PC-9 (cell line): ENCODE results near the gene FRZB. TPM values are rescaled to one million over a fixed set of nuclear protein-coding genes. Genes with fewer than 3 reads are reported as not detected.
A peak's percentile ranks its signal among the peaks of the same experiment; 100 is the strongest.

Experiments
- BruUV-seq: library from RNA; stranded (reverse); fragments of 400-500 nt; replicated peaks from 2 replicates; lab custom pipeline; 2021; lab: Mats Ljungman, UMichigan
- CTCF ChIA-PET: fragments of 300-600 bp; sonication (Branson Sonifier 250); formaldehyde crosslinking; loops from one replicate; lab custom pipeline; 2022; ENCODE audit warnings: antibody characterized with exemption; lab: Charles Lee
- POLR2A ChIA-PET: fragments of 300-600 bp; sonication (Branson Sonifier 250); formaldehyde crosslinking; loops from one replicate; lab custom pipeline; 2022; ENCODE audit warnings: antibody characterized with exemption; ENCODE audit not compliant: unreplicated experiment; lab: Charles Lee
- DNase-seq, 2 experiments: peaks; one replicate each; pipeline versions ENCODE4 v3.0.0 to v3.0.0-alpha.2; 2015 to 2022; ENCODE audit warnings: mixed read lengths in 1 of 2
- H2AFZ ChIP-seq: fragments of 200-600 bp; sonication (generic); 2 replicates; pipeline ENCODE4 v1.8.1; 2017; ENCODE audit warnings: antibody characterized with exemption
- H3F3A ChIP-seq: fragments of 200-600 bp; sonication (generic); 2 replicates; pipeline ENCODE4 v1.8.1; 2017; ENCODE audit warnings: antibody characterized with exemption, mild to moderate bottlenecking, low read depth; ENCODE audit not compliant: insufficient read depth
- H3K27ac ChIP-seq: fragments of 200-600 bp; sonication (generic); 2 replicates; pipeline ENCODE4 v1.6.1; 2016; ENCODE audit warnings: mixed run types
- H3K27me3 ChIP-seq: fragments of 200-600 bp; sonication (generic); 2 replicates; pipeline ENCODE4 v1.6.1; 2016; ENCODE audit warnings: low read depth, mixed run types; ENCODE audit not compliant: insufficient read depth
- H3K36me3 ChIP-seq: fragments of 200-600 bp; sonication (generic); 2 replicates; pipeline ENCODE4 v1.6.1; 2016; ENCODE audit warnings: low read depth, mixed run types
- H3K4me1 ChIP-seq: fragments of 200-600 bp; sonication (generic); replicated peaks from 2 replicates; pipeline ENCODE4 v1.6.1; 2016; ENCODE audit warnings: mixed run types; ENCODE audit not compliant: insufficient read depth
- H3K4me2 ChIP-seq: fragments of 200-600 bp; sonication (generic); 2 replicates; pipeline ENCODE4 v1.6.1; 2017; ENCODE audit warnings: mixed run types
- H3K4me3 ChIP-seq: fragments of 200-600 bp; sonication (generic); 2 replicates; pipeline ENCODE4 v1.6.1; 2016; ENCODE audit warnings: mixed run types
- H3K79me2 ChIP-seq: fragments of 200-600 bp; sonication (generic); 2 replicates; pipeline ENCODE4 v1.6.1; 2017; ENCODE audit warnings: low read depth, mixed run types
- H3K9me2 ChIP-seq: fragments of 200-600 bp; sonication (generic); 2 replicates; pipeline ENCODE4 v1.8.1; 2017; ENCODE audit warnings: mild to moderate bottlenecking; ENCODE audit not compliant: insufficient read depth
- H3K9me3 ChIP-seq: fragments of 200-600 bp; sonication (generic); 2 replicates; pipeline ENCODE4 v1.8.1; 2016; ENCODE audit warnings: low read depth; ENCODE audit not compliant: insufficient read depth
- H4K20me1 ChIP-seq: fragments of 200-600 bp; sonication (generic); 2 replicates; pipeline ENCODE4 v1.8.1; 2017; ENCODE audit not compliant: insufficient read depth
- EZH2 ChIP-seq: fragments of 200-600 bp; sonication (generic); IDR thresholded peaks from 2 replicates; pipeline ENCODE4 v1.8.0; 2017; ENCODE audit warnings: antibody characterized with exemption, low read depth
- intact Hi-C: fragments of 100-400 bp; cut with micrococcal nuclease; formaldehyde crosslinking; loops from one replicate; pipeline ENCODE4 v1.10.0; 2022; ENCODE audit not compliant: unreplicated experiment
- total RNA-seq: library from RNA; stranded (reverse); gene quantifications from 2 replicates; pipeline ENCODE4 v1.2.3, GENCODE V29; 2021
- TF ChIP-seq, protein P1 (sequence below): fragments of 200-600 bp; sonication (generic); conservative IDR thresholded peaks from 2 replicates; pipeline ENCODE4 v1.6.1; 2017; ENCODE audit warnings: mixed run types, antibody characterized with exemption, mild to moderate bottlenecking, moderate library complexity

The FRZB gene
- total RNA-seq, 1 experiment from 2014 or later = 0.15 TPM

DNA sequence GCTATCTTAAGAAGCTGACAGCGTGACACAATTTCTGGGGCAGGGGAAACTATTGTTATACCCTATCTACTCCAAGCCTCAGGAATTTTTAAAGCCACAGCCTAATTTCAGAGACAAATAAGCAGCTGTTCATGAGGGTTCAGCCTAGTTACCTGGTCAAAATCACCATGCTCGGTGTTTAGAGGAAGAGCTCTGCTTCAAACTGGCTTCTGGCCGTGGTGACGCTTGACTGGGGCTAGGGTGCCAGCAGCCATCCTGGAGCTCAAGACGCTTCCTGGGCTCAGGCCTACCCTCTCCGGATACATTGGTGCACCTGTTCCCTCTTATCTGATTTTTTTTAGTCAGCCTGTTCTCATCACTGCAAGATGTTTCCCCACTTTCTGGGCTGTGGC lies 41.7 kb downstream of the FRZB start:
- no TSS peak for BruUV-seq
- H2AFZ ChIP-seq = peak overlapping the region; percentile 2; the same call in 1 of the 2 replicates
- H3K4me3 ChIP-seq = no peak overlapping the region
- no peaks in the 10 kb centered on the region for H3K36me3 ChIP-seq
- DNase-seq = no peak
- H3K9me3 ChIP-seq = no peaks in the 10 kb centered on the region
- H3K27ac ChIP-seq = no peak overlapping the region
- no peak for TF ChIP-seq EZH2
- TF ChIP-seq, protein P1, sequence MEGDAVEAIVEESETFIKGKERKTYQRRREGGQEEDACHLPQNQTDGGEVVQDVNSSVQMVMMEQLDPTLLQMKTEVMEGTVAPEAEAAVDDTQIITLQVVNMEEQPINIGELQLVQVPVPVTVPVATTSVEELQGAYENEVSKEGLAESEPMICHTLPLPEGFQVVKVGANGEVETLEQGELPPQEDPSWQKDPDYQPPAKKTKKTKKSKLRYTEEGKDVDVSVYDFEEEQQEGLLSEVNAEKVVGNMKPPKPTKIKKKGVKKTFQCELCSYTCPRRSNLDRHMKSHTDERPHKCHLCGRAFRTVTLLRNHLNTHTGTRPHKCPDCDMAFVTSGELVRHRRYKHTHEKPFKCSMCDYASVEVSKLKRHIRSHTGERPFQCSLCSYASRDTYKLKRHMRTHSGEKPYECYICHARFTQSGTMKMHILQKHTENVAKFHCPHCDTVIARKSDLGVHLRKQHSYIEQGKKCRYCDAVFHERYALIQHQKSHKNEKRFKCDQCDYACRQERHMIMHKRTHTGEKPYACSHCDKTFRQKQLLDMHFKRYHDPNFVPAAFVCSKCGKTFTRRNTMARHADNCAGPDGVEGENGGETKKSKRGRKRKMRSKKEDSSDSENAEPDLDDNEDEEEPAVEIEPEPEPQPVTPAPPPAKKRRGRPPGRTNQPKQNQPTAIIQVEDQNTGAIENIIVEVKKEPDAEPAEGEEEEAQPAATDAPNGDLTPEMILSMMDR = no peak
- ChIA-PET CTCF (no interaction called here), POLR2A (no interaction called here)
- H3K4me1 ChIP-seq = no peaks in the 10 kb centered on the region
- no peaks in the 10 kb centered on the region for H3K9me2 ChIP-seq
- H3K79me2 ChIP-seq = no peaks in the 10 kb centered on the region
- H4K20me1 ChIP-seq = no peaks in the 10 kb centered on the region
- H3K4me2 ChIP-seq = no peak overlapping the region
- H3K27me3 ChIP-seq = no peaks in the 10 kb centered on the region
- no peaks in the 10 kb centered on the region for H3F3A ChIP-seq
- intact Hi-C loops = no loop called here

DNA sequence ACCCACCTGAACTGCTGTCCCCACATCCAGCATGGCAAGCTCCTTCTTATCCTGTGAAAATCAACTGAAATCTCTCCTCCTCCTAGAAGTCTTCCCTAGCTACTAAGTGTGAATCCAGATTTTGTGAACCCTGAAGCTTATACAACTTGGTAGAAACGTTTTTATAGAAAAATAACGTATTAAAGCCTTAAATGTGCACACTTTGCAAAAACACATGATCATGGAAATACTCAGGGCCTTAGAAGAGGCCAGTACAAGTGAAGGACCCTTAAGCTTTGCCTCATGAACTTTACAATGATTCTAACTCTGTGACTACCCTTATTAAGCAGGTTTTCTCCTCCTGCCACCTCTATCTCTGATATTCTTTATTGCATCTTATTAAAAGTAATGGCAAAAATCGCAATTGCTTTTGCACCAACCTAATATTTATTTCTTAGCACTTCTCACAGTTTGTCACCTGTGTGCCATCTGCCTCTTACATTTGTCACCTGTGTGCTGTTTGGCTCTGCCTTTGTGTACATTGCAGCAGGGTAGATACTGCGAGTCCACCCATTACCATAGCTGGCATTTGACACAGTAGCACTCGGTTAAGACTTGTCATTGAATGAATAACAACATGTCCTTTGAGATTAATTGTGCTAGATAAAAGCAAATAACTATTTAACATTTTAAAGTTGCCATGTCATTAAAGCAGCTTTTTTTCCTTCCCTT lies 42.2 kb downstream of the FRZB start:
- Histone ChIP-seq H2AFZ (peak overlapping the region; percentile 2; the same call in 1 of the 2 replicates), H3K9me3 (no peaks in the 10 kb centered on the region), H3K79me2 (no peaks in the 10 kb centered on the region), H3F3A (no peaks in the 10 kb centered on the region), H3K4me1 (no peaks in the 10 kb centered on the region), H3K36me3 (no peaks in the 10 kb centered on the region), H3K27me3 (no peaks in the 10 kb centered on the region), H3K4me2 (no peak overlapping the region), H4K20me1 (no peaks in the 10 kb centered on the region), H3K27ac (no peak overlapping the region), H3K9me2 (no peaks in the 10 kb centered on the region), H3K4me3 (no peak overlapping the region)
- no TSS peak for BruUV-seq
- ChIA-PET POLR2A (interaction anchor here (0.6 kb wide), 2 partner anchors 13 to 588 kb away, joined by 3 to 5 read pairs; no protein-coding TSS in a partner anchor), CTCF (no interaction called here)
- no peak for DNase-seq
- intact Hi-C loops = no loop called here
- TF ChIP-seq, protein P1 = no peak
- no peak for TF ChIP-seq EZH2

DNA sequence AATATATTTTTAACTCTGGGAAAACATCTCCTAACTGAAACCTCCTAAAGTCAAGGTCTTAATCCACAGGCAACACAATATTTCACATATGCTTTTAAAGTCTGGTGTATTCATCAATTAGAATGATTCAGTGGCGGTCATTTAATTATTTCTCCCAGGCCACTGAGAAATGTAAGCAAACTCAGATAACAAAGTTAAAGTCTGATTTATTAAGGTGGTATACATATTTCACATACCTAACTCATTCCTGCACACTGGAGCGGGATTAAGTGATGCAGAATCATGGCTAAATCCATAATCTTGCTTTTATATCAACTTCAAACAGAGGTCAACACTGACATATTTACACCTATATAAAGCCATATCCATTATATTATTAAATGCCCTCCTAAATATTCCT lies 43.7 kb downstream of the FRZB start:
- H3K9me3 ChIP-seq = no peaks in the 10 kb centered on the region
- POLR2A ChIA-PET = interaction anchor here (0.7 kb wide), 1 partner anchor 191 kb away, joined by 9 read pairs; no protein-coding TSS in a partner anchor
- no peak overlapping the region for H3K27ac ChIP-seq
- CTCF ChIA-PET = no interaction called here
- no peak overlapping the region for H3K4me3 ChIP-seq
- no peaks in the 10 kb centered on the region for H3F3A ChIP-seq
- no TSS peak for BruUV-seq
- no peak overlapping the region for H2AFZ ChIP-seq
- no peaks in the 10 kb centered on the region for H3K36me3 ChIP-seq
- H3K79me2 ChIP-seq = no peaks in the 10 kb centered on the region
- TF ChIP-seq, protein P1 = no peak
- no peak for TF ChIP-seq EZH2
- DNase-seq = no peak
- no peak overlapping the region for H3K4me2 ChIP-seq
- no peaks in the 10 kb centered on the region for H4K20me1 ChIP-seq
- no peaks in the 10 kb centered on the region for H3K9me2 ChIP-seq
- H3K4me1 ChIP-seq = no peaks in the 10 kb centered on the region
- intact Hi-C loops = no loop called here
- H3K27me3 ChIP-seq = no peaks in the 10 kb centered on the region
